HEK293T (cell line): ENCODE results near the gene THSD7B.
A peak's percentile ranks its signal among the peaks of the same experiment; 100 is the strongest.

Experiments used
- CTCF ChIA-PET: fragments of 350-600 bp; formaldehyde crosslinking; extraction: SDS; loops from one replicate; lab custom pipeline; 2021; ENCODE audit warnings: antibody characterized with exemption, inconsistent platforms; lab: Yijun Ruan, JAX
- POLR2A ChIA-PET: fragments of 350-600 bp; formaldehyde crosslinking; extraction: SDS; loops from one replicate; lab custom pipeline; 2020; ENCODE audit warnings: antibody characterized with exemption, inconsistent platforms; lab: Yijun Ruan, JAX
- DNase-seq: peaks from one replicate; pipeline ENCODE4 v3.0.0; 2012; ENCODE audit warnings: mixed read lengths; ENCODE audit errors: extremely low spot score
- ARNT ChIP-seq: fragments of 450-650 bp; IDR thresholded peaks from 2 replicates; pipeline ENCODE4 v1.6.1; 2017; ENCODE audit warnings: mild to moderate bottlenecking
- BHLHE40 ChIP-seq: fragments of 450-650 bp; IDR thresholded peaks from 2 replicates; pipeline ENCODE4 v1.6.1; 2016; ENCODE audit warnings: mild to moderate bottlenecking, moderate library complexity, borderline replicate concordance
- CTBP1 ChIP-seq: fragments of 450-650 bp; IDR thresholded peaks from 2 replicates; pipeline ENCODE4 v1.6.1; 2016; ENCODE audit warnings: borderline replicate concordance
- ELF4 ChIP-seq: fragments of 450-650 bp; IDR thresholded peaks from 2 replicates; pipeline ENCODE4 v1.6.1; 2017; ENCODE audit warnings: antibody characterized with exemption
- FOXA1 ChIP-seq: fragments of 450-650 bp; IDR thresholded peaks from 2 replicates; pipeline ENCODE4 v1.6.1; 2016; ENCODE audit warnings: mild to moderate bottlenecking
- FOXK2 ChIP-seq: fragments of 450-650 bp; IDR thresholded peaks from 2 replicates; pipeline ENCODE4 v1.6.1; 2016; ENCODE audit warnings: mild to moderate bottlenecking
- FOXM1 ChIP-seq: fragments of 450-650 bp; IDR thresholded peaks from 2 replicates; pipeline ENCODE4 v1.6.1; 2017; ENCODE audit warnings: mild to moderate bottlenecking, borderline replicate concordance
- HDGF ChIP-seq: fragments of 450-650 bp; IDR thresholded peaks from 2 replicates; pipeline ENCODE4 v1.6.1; 2017; ENCODE audit warnings: antibody characterized with exemption, borderline replicate concordance
- L3MBTL2 ChIP-seq: fragments of 450-650 bp; conservative IDR thresholded peaks from 2 replicates; pipeline ENCODE4 v1.6.1; 2016; ENCODE audit warnings: mild to moderate bottlenecking
- LEF1 ChIP-seq: fragments of 450-650 bp; IDR thresholded peaks from 2 replicates; pipeline ENCODE4 v1.6.1; 2017; ENCODE audit warnings: mild to moderate bottlenecking, borderline replicate concordance
- NFRKB ChIP-seq: fragments of 450-650 bp; IDR thresholded peaks from 2 replicates; pipeline ENCODE4 v1.6.1; 2016; ENCODE audit warnings: mild to moderate bottlenecking, moderate library complexity
- SP1 ChIP-seq: fragments of 450-650 bp; IDR thresholded peaks from 2 replicates; pipeline ENCODE4 v1.6.1; 2017
- SUZ12 ChIP-seq: fragments of 450-650 bp; IDR thresholded peaks from 2 replicates; pipeline ENCODE4 v1.6.1; 2016; ENCODE audit warnings: mild to moderate bottlenecking
- TARDBP ChIP-seq: fragments of 450-650 bp; IDR thresholded peaks from 2 replicates; pipeline ENCODE4 v1.6.1; 2016
- ZNF384 ChIP-seq: fragments of 450-650 bp; IDR thresholded peaks from 2 replicates; pipeline ENCODE4 v1.6.1; 2016
- TF ChIP-seq, protein P1 (sequence below): fragments of 450-650 bp; IDR thresholded peaks from 2 replicates; pipeline ENCODE4 v1.6.1; 2016

Gene THSD7B

DNA sequence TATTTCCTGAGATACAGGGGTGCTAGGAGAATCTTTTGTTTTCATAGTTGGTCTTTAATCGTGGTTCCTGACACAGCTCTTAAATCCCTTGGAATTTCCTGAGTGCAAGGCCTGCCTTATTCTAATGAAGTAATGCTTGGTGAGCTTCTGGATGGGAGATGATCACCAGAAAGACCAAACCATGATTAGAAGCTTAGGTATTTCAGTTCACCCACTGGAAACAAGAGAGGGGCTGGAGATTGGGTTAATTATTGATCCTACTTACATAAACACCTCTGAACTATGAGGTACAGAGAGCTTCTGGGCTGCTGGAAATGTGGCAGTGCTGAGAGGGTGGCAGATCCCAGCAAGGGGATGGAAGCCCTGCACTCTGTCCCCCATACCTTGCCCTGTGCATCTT, 406.8 kb downstream of the THSD7B start:
- no peak for DNase-seq
- TF ChIP-seq SP1 (no peak), TARDBP (no peak), FOXM1 (no peak)
- ChIA-PET POLR2A (no interaction called here), CTCF (no interaction called here)

DNA sequence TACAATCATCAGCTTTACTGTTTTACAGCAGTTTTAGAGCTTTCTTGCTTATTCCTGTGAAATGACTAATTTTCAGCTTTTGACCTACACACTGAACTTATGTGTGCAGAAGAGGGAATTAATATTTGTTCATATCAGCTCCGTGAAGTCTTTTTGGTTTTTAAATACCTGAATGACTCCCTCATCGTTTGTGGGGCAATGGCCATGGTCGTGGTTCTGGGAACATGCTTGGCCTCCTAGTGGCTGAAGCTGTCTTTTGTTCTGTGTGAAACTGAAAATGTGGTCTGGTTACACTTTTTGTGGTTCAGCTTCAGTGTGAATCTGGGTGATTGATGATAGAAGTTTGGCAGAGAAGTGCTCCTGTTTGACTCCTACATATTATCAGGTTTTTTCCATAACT, 408.1 kb downstream of the THSD7B start:
- peak; percentile 23 for DNase-seq
- ChIA-PET POLR2A (no interaction called here), CTCF (interaction anchor here (0.6 kb wide), 1 partner anchor 62 kb away, joined by 3 read pairs; no protein-coding TSS in a partner anchor)
- no peak for TF ChIP-seq FOXM1
- TF ChIP-seq NFRKB, result no peak
- no peak for TF ChIP-seq FOXA1
- TF ChIP-seq CTBP1, result no peak
- no peak for TF ChIP-seq TARDBP
- no peak for TF ChIP-seq ZNF384
- TF ChIP-seq ARNT, result no peak
- no peak for TF ChIP-seq ELF4
- no peak for TF ChIP-seq LEF1
- TF ChIP-seq HDGF, result no peak
- TF ChIP-seq SUZ12, result no peak
- no peak for TF ChIP-seq L3MBTL2
- no peak for TF ChIP-seq SP1
- TF ChIP-seq, protein P1, sequence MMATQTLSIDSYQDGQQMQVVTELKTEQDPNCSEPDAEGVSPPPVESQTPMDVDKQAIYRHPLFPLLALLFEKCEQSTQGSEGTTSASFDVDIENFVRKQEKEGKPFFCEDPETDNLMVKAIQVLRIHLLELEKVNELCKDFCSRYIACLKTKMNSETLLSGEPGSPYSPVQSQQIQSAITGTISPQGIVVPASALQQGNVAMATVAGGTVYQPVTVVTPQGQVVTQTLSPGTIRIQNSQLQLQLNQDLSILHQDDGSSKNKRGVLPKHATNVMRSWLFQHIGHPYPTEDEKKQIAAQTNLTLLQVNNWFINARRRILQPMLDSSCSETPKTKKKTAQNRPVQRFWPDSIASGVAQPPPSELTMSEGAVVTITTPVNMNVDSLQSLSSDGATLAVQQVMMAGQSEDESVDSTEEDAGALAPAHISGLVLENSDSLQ, result no peak
- no peak for TF ChIP-seq FOXK2
- no peak for TF ChIP-seq BHLHE40

DNA sequence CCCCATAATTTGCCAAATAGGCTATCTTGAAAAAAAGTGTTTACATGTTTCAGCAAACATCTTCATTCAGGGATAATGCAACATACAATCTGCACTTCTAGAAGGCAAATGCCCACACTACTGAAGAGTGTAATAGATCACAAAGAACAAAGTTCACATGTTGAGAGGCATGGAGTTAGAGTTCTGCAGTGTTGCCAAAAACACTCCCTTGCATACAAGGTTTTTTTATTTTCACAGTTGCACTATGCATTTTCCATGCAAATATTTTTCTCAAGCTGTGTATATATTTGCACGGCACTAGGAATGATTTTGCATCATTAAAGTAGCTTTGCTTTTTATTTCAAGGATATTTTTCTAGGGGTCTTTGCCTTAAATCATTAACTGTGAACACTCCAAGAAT, 409.9 kb downstream of the THSD7B start:
- no peak for TF ChIP-seq ELF4
- TF ChIP-seq HDGF, result no peak
- TF ChIP-seq LEF1, result no peak
- TF ChIP-seq ZNF384, result no peak
- TF ChIP-seq FOXK2, result no peak
- no peak for TF ChIP-seq TARDBP
- TF ChIP-seq L3MBTL2, result no peak
- TF ChIP-seq CTBP1, result no peak
- TF ChIP-seq FOXM1, result no peak
- no peak for TF ChIP-seq BHLHE40
- no peak for TF ChIP-seq NFRKB
- no peak for TF ChIP-seq SP1
- TF ChIP-seq, protein P1, result no peak
- ChIA-PET CTCF (no interaction called here), POLR2A (no interaction called here)
- no peak for DNase-seq

DNA sequence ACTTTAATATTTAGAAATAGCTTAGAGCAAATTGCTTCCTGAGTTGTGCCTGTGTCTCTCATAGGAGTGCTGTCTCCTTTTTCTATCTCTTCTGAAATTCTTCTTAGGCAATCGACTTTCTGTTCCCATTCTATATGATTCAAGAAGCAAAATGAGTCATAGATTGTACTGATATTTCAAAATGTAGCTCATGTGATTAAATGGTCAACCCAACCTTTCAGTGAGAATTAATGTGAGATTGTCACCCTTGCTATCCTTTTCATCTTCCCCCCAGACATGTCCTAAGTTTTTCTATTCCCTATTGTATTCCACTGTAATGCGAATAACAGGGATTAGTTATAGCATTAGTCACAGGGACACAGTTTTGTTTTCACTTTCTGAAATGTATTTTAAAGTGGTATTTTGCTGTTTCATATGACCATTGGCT, 413.6 kb downstream of the THSD7B start:
- CTCF ChIA-PET, result no interaction called here
- POLR2A ChIA-PET, result no interaction called here
- no peak for TF ChIP-seq ARNT
- TF ChIP-seq TARDBP, result no peak
- TF ChIP-seq SUZ12, result no peak
- TF ChIP-seq, protein P1, result no peak
- no peak for TF ChIP-seq ZNF384
- TF ChIP-seq LEF1, result no peak
- TF ChIP-seq FOXA1, result no peak
- no peak for TF ChIP-seq FOXK2
- no peak for TF ChIP-seq ELF4
- TF ChIP-seq BHLHE40, result no peak
- TF ChIP-seq HDGF, result no peak
- no peak for TF ChIP-seq NFRKB
- TF ChIP-seq FOXM1, result no peak
- no peak for TF ChIP-seq SP1
- TF ChIP-seq CTBP1, result no peak
- no peak for TF ChIP-seq L3MBTL2
- DNase-seq, result no peak

GRCh38 chr2:137179542-137179941, 414.2 kb downstream of the THSD7B start:
- ChIA-PET POLR2A (no interaction called here), CTCF (no interaction called here)
- TF ChIP-seq ARNT (no peak), NFRKB (no peak), FOXK2 (no peak), SP1 (no peak), HDGF (no peak)
- no peak for DNase-seq

- DNase-seq, result no peak
- CTCF ChIA-PET, result no interaction called here
- POLR2A ChIA-PET, result no interaction called here
- TF ChIP-seq CTBP1 (no peak), L3MBTL2 (no peak), ZNF384 (no peak), FOXM1 (no peak), BHLHE40 (no peak)
- TF ChIP-seq, protein P1, result no peak
These were observed 414.7 kb downstream of the THSD7B start for GRCh38 chr2:137180012-137180411.
